K562 (cell line): Measurements from ENCODE around the gene PBXIP1. TPM values are rescaled to one million over a fixed set of nuclear protein-coding genes. Genes with fewer than 3 reads are reported as not detected.

Source experiments
- CBFB ChIP-seq: sonication (generic); formaldehyde crosslinking; IDR thresholded peaks from 2 replicates; pipeline ENCODE4 v1.4.0; 2020; ENCODE audit warnings: mild to moderate bottlenecking, missing genetic modification reagents
- GATA2 ChIP-seq: sonication (generic); formaldehyde crosslinking; IDR thresholded peaks from 2 replicates; pipeline ENCODE4 v1.4.0; 2020; ENCODE audit warnings: mild to moderate bottlenecking, missing genetic modification reagents
- LCOR ChIP-seq: sonication (generic); formaldehyde crosslinking; IDR thresholded peaks from 2 replicates; pipeline ENCODE4 v1.8.0; 2022; ENCODE audit warnings: mild to moderate bottlenecking, missing genetic modification reagents
- PHF21A ChIP-seq: fragments of 450-650 bp; IDR thresholded peaks from 2 replicates; pipeline ENCODE4 v1.6.1; 2017; ENCODE audit warnings: low read depth, borderline replicate concordance
- SMAD3 ChIP-seq: fragments of 450-650 bp; formaldehyde crosslinking; conservative IDR thresholded peaks from 2 replicates; pipeline ENCODE4 v1.4.0; 2020; ENCODE audit warnings: mild to moderate bottlenecking
- SNIP1 ChIP-seq: fragments of 450-650 bp; IDR thresholded peaks from 2 replicates; pipeline ENCODE4 v1.7.1; 2017; ENCODE audit warnings: low read depth, mild to moderate bottlenecking
- ZNF184 ChIP-seq: sonication (generic); formaldehyde crosslinking; IDR thresholded peaks from 2 replicates; pipeline ENCODE4 v1.5.0; 2020; ENCODE audit warnings: missing genetic modification reagents
- ZNF239 ChIP-seq: fragments of 250-450 bp; sonication (Bioruptor Pico); IDR thresholded peaks from 2 replicates; pipeline ENCODE4 v1.4.0; 2020; ENCODE audit warnings: mild to moderate bottlenecking
- ZNF584 ChIP-seq: fragments of 200-800 bp; sonication (Bioruptor generic); IDR thresholded peaks from 2 replicates; pipeline ENCODE4 v1.6.1; 2016; ENCODE audit warnings: low read depth, mild to moderate bottlenecking, missing genetic modification characterization, missing compliant biosample characterization
- polyA plus RNA-seq, 8 experiments: library from polyadenylated mRNA; depleted of rRNA in 4 of 8; stranded (reverse) in 5 of 8; unstranded in 3 of 8; fragments of >200 nt; fragmentation: Nextera tagmentation in 2 of 8; fragmentation: Illumina TruSeq in 1 of 8; extraction: Ambion mirVana in 2 of 8; extraction: Trizol in 1 of 8; gene quantifications; 2 replicates each; pipeline versions ENCODE4 v1.2.1 to v1.2.3, GENCODE V29; 2011 to 2014; ENCODE audit warnings: inconsistent platforms in 1 of 8, missing spikeins in 1 of 8
- total RNA-seq, 7 experiments: library from RNA; depleted of rRNA in 6 of 7; stranded (reverse); fragments of >200 nt in 6 of 7; fragmentation: Illumina TruSeq in 2 of 7; extraction: Trizol in 2 of 7; gene quantifications; 2 replicates each; pipeline versions ENCODE4 v1.2.1 to v1.2.3, GENCODE V29; 2011 to 2021; ENCODE audit warnings: low replicate concordance in 1 of 7
- TF ChIP-seq, protein P1 (sequence below): fragments of 250-450 bp; sonication (Bioruptor Pico); IDR thresholded peaks from 2 replicates; pipeline ENCODE4 v1.4.0; 2020
- TF ChIP-seq, protein P2 (sequence below): fragments of 450-650 bp; IDR thresholded peaks from 2 replicates; pipeline ENCODE4 v1.6.1; 2018; ENCODE audit warnings: mild to moderate bottlenecking, low read depth; ENCODE audit not compliant: partially characterized antibody
- TF ChIP-seq, protein P3 (sequence below): fragments of 450-650 bp; formaldehyde crosslinking; IDR thresholded peaks from 2 replicates; pipeline ENCODE4 v1.4.0; 2022; ENCODE audit warnings: mild to moderate bottlenecking, moderate library complexity
- TF ChIP-seq, protein P4 (sequence below): fragments of 250-450 bp; sonication (Bioruptor Pico); IDR thresholded peaks from 2 replicates; pipeline ENCODE4 v1.8.0; 2021; ENCODE audit warnings: moderate library complexity, mild to moderate bottlenecking, inconsistent platforms
- TF ChIP-seq, protein P5 (sequence below): fragments of 250-450 bp; sonication (Bioruptor Pico); IDR thresholded peaks from 2 replicates; pipeline ENCODE4 v1.5.0; 2020; ENCODE audit warnings: mild to moderate bottlenecking

Gene PBXIP1
- total and polyA plus RNA-seq, 9 of the 15 experiments (the other 6 are each of a cell fraction or from before 2014, with no cell fraction given) = 0.13 to 8.3 (median 5.8) TPM

DNA sequence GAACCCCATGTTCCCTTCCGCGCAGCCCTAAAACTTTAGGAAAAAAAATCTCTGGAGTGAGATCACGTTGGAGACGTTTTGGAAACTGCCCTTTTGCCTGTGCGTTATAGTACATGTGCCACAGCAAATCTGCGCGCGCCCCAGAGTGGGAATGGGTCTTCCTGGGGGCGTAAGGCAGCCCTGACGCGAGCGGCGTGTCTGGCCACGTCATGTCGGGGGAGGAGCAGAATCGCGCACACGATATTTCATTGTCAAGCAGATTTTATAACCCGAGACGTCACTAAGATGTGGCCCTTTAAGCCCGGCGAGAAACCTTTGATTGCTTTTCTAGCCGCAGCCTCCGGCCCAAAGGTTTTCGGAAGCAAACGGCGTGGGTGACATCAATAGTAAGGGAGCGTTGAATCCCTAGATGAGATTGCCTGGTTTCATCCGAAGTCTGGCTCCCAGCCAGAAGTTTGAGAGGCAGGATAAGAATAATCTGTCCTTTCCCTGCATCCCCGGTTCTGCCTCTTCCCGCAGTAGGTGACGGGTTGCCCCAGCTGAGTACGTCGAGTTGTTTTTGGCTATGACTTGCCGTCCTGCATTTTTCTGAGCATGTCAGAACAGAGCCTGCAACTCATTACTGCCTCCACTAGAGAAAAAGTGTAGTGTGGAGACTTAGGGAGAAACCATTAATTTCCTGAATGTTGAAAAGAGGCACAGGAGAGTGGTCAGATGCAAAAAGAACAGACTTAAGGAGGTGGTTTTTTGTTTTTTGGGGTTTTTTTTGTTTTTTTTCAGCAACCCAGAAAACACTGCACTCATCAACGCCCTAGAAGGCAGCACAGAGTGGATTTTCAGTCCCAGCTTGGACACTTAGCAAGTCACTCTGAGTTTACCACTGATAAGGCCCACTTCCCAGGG is 18.6 kb downstream of the PBXIP1 start (continued):
- TF ChIP-seq, protein P1, sequence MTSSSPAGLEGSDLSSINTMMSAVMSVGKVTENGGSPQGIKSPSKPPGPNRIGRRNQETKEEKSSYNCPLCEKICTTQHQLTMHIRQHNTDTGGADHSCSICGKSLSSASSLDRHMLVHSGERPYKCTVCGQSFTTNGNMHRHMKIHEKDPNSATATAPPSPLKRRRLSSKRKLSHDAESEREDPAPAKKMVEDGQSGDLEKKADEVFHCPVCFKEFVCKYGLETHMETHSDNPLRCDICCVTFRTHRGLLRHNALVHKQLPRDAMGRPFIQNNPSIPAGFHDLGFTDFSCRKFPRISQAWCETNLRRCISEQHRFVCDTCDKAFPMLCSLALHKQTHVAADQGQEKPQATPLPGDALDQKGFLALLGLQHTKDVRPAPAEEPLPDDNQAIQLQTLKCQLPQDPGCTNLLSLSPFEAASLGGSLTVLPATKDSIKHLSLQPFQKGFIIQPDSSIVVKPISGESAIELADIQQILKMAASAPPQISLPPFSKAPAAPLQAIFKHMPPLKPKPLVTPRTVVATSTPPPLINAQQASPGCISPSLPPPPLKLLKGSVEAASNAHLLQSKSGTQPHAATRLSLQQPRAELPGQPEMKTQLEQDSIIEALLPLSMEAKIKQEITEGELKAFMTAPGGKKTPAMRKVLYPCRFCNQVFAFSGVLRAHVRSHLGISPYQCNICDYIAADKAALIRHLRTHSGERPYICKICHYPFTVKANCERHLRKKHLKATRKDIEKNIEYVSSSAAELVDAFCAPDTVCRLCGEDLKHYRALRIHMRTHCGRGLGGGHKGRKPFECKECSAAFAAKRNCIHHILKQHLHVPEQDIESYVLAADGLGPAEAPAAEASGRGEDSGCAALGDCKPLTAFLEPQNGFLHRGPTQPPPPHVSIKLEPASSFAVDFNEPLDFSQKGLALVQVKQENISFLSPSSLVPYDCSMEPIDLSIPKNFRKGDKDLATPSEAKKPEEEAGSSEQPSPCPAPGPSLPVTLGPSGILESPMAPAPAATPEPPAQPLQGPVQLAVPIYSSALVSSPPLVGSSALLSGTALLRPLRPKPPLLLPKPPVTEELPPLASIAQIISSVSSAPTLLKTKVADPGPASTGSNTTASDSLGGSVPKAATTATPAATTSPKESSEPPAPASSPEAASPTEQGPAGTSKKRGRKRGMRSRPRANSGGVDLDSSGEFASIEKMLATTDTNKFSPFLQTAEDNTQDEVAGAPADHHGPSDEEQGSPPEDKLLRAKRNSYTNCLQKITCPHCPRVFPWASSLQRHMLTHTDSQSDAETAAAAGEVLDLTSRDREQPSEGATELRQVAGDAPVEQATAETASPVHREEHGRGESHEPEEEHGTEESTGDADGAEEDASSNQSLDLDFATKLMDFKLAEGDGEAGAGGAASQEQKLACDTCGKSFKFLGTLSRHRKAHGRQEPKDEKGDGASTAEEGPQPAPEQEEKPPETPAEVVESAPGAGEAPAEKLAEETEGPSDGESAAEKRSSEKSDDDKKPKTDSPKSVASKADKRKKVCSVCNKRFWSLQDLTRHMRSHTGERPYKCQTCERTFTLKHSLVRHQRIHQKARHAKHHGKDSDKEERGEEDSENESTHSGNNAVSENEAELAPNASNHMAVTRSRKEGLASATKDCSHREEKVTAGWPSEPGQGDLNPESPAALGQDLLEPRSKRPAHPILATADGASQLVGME (CRISPR knock-in tag) = no peak
- TF ChIP-seq, protein P2, sequence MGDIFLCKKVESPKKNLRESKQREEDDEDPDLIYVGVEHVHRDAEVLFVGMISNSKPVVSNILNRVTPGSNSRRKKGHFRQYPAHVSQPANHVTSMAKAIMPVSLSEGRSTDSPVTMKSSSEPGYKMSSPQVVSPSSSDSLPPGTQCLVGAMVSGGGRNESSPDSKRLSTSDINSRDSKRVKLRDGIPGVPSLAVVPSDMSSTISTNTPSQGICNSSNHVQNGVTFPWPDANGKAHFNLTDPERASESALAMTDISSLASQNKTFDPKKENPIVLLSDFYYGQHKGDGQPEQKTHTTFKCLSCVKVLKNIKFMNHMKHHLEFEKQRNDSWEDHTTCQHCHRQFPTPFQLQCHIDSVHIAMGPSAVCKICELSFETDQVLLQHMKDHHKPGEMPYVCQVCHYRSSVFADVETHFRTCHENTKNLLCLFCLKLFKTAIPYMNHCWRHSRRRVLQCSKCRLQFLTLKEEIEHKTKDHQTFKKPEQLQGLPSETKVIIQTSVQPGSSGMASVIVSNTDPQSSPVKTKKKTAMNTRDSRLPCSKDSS = no peak
- TF ChIP-seq, protein P3, sequence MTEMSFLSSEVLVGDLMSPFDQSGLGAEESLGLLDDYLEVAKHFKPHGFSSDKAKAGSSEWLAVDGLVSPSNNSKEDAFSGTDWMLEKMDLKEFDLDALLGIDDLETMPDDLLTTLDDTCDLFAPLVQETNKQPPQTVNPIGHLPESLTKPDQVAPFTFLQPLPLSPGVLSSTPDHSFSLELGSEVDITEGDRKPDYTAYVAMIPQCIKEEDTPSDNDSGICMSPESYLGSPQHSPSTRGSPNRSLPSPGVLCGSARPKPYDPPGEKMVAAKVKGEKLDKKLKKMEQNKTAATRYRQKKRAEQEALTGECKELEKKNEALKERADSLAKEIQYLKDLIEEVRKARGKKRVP (CRISPR knock-in tag) = no peak
- TF ChIP-seq GATA2 (CRISPR knock-in tag) (no peak), SNIP1 (no peak), ZNF239 (no peak), LCOR (CRISPR knock-in tag) (no peak), SMAD3 (CRISPR knock-in tag) (no peak), PHF21A (no peak; the same call in 1 of the 2 replicates), ZNF584 (CRISPR knock-in tag) (no peak), CBFB (no peak), ZNF184 (CRISPR knock-in tag) (no peak)
- TF ChIP-seq, protein P4, sequence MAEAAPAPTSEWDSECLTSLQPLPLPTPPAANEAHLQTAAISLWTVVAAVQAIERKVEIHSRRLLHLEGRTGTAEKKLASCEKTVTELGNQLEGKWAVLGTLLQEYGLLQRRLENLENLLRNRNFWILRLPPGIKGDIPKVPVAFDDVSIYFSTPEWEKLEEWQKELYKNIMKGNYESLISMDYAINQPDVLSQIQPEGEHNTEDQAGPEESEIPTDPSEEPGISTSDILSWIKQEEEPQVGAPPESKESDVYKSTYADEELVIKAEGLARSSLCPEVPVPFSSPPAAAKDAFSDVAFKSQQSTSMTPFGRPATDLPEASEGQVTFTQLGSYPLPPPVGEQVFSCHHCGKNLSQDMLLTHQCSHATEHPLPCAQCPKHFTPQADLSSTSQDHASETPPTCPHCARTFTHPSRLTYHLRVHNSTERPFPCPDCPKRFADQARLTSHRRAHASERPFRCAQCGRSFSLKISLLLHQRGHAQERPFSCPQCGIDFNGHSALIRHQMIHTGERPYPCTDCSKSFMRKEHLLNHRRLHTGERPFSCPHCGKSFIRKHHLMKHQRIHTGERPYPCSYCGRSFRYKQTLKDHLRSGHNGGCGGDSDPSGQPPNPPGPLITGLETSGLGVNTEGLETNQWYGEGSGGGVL (CRISPR knock-in tag) = no peak
- TF ChIP-seq, protein P5, sequence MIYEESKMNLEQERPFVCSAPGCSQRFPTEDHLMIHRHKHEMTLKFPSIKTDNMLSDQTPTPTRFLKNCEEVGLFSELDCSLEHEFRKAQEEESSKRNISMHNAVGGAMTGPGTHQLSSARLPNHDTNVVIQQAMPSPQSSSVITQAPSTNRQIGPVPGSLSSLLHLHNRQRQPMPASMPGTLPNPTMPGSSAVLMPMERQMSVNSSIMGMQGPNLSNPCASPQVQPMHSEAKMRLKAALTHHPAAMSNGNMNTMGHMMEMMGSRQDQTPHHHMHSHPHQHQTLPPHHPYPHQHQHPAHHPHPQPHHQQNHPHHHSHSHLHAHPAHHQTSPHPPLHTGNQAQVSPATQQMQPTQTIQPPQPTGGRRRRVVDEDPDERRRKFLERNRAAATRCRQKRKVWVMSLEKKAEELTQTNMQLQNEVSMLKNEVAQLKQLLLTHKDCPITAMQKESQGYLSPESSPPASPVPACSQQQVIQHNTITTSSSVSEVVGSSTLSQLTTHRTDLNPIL = no peak
